Measurements from ENCODE around the gene DRG2. TPM values are rescaled to one million over a fixed set of nuclear protein-coding genes. Genes with fewer than 3 reads are reported as not detected.
A peak's percentile ranks its signal among the peaks of the same experiment; 100 is the strongest.

Gene DRG2
- total and polyA plus RNA-seq, 7 experiments from 2014 or later = 37.7 to 54.7 (median 46.0) TPM

DNA sequence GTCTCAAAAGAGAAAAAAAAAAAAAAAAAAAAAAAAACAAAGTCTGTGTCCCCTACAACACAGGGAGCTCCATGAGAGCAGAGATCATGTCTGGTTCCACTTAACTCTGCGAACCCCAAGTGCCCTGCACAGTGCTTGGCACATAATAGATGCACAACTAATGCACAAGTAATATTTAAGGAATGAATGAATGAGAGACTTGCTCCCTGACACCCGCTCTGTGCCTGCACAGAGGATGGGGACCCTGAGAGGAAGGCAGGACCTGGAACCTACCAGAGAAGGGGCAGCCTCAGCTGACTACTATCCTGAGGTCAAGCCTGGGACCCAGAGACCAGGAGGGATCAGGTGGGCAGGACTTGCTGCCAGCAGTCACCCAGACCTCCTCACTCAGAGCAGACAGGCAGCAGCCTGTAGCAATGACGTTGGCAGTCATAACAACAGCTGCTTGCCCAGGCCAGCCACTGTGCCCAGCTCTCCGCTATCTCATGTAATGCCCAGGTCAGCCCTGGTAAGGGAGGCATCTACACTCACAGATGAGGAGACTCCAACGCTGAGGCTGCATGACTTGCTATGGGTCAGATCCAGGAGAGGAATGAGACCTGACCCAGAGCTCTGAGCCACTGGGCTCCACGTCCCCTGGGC lies 23.7 kb downstream of the DRG2 start:
- Mint-ChIP-seq H3K36me3 (peaks cover 0 to 4% (median 0%) of the 10 kb centered on the region in 5 donors), H3K27ac (no peak overlapping the region), H3K4me1 (peaks cover 0 to 3% (median 0%) of the 10 kb centered on the region in 7 donors), H3K27me3 (no peaks in the 10 kb centered on the region), H3K9me3 (no peaks in the 10 kb centered on the region), H3K4me3 (no peak overlapping the region)
- no peaks in the 10 kb centered on the region for H3K9me3 ChIP-seq (ENCODE audit: control insufficient read depth in 2 of 3, low read length in 3 of 3)
- peaks cover 0 to 10% (median 0%) of the 10 kb centered on the region in 3 experiments for H3K36me3 ChIP-seq (ENCODE audit: control insufficient read depth in 2 of 3, insufficient read depth in 3 of 3, low read length in 3 of 3)
- intact Hi-C loops (cut with micrococcal nuclease) = no loop called here
- no peaks in the 10 kb centered on the region for H3K4me1 ChIP-seq (ENCODE audit: control insufficient read depth in 2 of 2, insufficient read depth in 2 of 2, low read length in 2 of 2)
- H3K27ac ChIP-seq (ENCODE audit: low read depth, low read length) = no peak overlapping the region
- no peaks in the 10 kb centered on the region for H3K27me3 ChIP-seq (ENCODE audit: control insufficient read depth in 2 of 2, insufficient read depth in 2 of 2, low read length in 2 of 2)
- H3K4me3 ChIP-seq (ENCODE audit: low read length) = no peak overlapping the region
- ATAC-seq = no peak
- ChIA-PET CTCF (no interaction called here), POLR2A (no interaction called here)
- DNase-seq = no peak

DNA sequence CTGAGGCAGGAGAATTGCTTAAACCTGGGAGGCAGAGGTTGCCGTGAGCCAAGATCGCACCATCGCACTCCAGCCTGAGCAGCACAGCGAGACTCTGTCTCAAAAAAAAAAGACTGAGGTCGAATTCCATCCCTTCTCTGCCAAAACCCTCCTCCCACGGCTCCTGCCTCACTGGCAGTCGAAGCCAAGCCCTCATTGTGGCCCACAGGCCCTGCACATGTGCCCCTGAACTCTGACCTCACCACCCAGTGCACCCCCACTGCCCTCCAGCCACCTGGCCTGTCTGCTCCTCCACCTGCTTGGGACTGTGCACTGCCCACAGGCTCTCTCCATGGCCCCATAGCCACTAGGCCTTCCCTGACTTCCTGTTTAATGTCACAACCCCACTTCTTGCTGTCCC lies 27.8 kb downstream of the DRG2 start:
- no peak for ATAC-seq
- H3K27me3 Mint-ChIP-seq = no peaks in the 10 kb centered on the region
- DNase-seq = no peak
- H3K36me3 Mint-ChIP-seq = peaks cover 0 to 2% (median 0%) of the 10 kb centered on the region in 5 donors
- ChIA-PET CTCF (no interaction called here), POLR2A (no interaction called here)
- no peaks in the 10 kb centered on the region for H3K27me3 ChIP-seq (ENCODE audit: control insufficient read depth in 2 of 2, insufficient read depth in 2 of 2, low read length in 2 of 2)
- H3K9me3 Mint-ChIP-seq = peaks cover 0 to 4% (median 1%) of the 10 kb centered on the region in 11 donors
- H3K9me3 ChIP-seq (ENCODE audit: control insufficient read depth in 2 of 3, low read length in 3 of 3) = no peaks in the 10 kb centered on the region
- peak overlapping the region in 1 of 9 donors; percentile 57 for H3K27ac Mint-ChIP-seq
- no peak overlapping the region for H3K4me3 ChIP-seq (ENCODE audit: low read length)
- no peaks in the 10 kb centered on the region for H3K4me1 ChIP-seq (ENCODE audit: control insufficient read depth in 2 of 2, insufficient read depth in 2 of 2, low read length in 2 of 2)
- H3K27ac ChIP-seq (ENCODE audit: low read depth, low read length) = no peak overlapping the region
- H3K36me3 ChIP-seq (ENCODE audit: control insufficient read depth in 2 of 3, insufficient read depth in 3 of 3, low read length in 3 of 3) = no peaks in the 10 kb centered on the region
- intact Hi-C loops (cut with micrococcal nuclease) = no loop called here
- H3K4me1 Mint-ChIP-seq = peaks cover 0 to 3% (median 0%) of the 10 kb centered on the region in 7 donors
- H3K4me3 Mint-ChIP-seq = no peak overlapping the region

GRCh38 chr17:18116078-18116477 lies 28.3 kb downstream of the DRG2 start:
- H3K4me1 ChIP-seq (ENCODE audit: control insufficient read depth in 2 of 2, insufficient read depth in 2 of 2, low read length in 2 of 2) = no peaks in the 10 kb centered on the region
- Mint-ChIP-seq H3K4me1 (peaks cover 0 to 3% (median 0%) of the 10 kb centered on the region in 7 donors), H3K9me3 (peaks cover 0 to 4% (median 1%) of the 10 kb centered on the region in 11 donors), H3K27me3 (no peaks in the 10 kb centered on the region), H3K27ac (peak overlapping the region in 1 of 9 donors; percentile 57), H3K4me3 (no peak overlapping the region), H3K36me3 (peaks cover 0 to 2% (median 0%) of the 10 kb centered on the region in 5 donors)
- ChIA-PET POLR2A (no interaction called here), CTCF (no interaction called here)
- H3K27ac ChIP-seq (ENCODE audit: low read depth, low read length) = no peak overlapping the region
- intact Hi-C loops (cut with micrococcal nuclease) = no loop called here
- H3K9me3 ChIP-seq (ENCODE audit: control insufficient read depth in 2 of 3, low read length in 3 of 3) = no peaks in the 10 kb centered on the region
- no peak overlapping the region for H3K4me3 ChIP-seq (ENCODE audit: low read length)
- DNase-seq (no peak), ATAC-seq (no peak)
- H3K27me3 ChIP-seq (ENCODE audit: control insufficient read depth in 2 of 2, insufficient read depth in 2 of 2, low read length in 2 of 2) = no peaks in the 10 kb centered on the region
- no peaks in the 10 kb centered on the region for H3K36me3 ChIP-seq (ENCODE audit: control insufficient read depth in 2 of 3, insufficient read depth in 3 of 3, low read length in 3 of 3)

DNA sequence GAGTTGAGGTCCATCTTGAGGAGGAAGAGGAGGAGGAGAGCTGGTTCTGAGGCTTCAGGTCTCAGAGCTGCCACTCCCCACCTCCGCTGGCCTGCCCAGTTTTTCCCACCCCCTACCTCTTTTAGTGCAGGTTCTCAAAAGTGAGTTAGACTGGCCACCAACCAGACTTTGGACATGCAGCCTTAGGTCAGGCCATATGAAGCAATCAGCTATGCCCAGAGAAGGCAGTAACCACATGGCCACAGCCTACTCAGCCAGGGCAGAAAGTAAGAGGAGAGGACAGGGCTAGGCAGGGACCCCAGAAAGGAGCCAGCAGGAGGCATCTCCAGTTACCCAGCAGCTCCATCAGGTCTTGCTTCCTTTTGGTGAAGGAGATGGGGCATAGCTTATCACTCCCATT lies 29.8 kb downstream of the DRG2 start:
- Mint-ChIP-seq H3K27me3 (no peaks in the 10 kb centered on the region), H3K9me3 (peaks cover 0 to 4% (median 1%) of the 10 kb centered on the region in 11 donors), H3K4me3 (no peak overlapping the region), H3K4me1 (peaks cover 0 to 3% (median 0%) of the 10 kb centered on the region in 7 donors), H3K36me3 (peaks cover 0 to 2% (median 0%) of the 10 kb centered on the region in 5 donors), H3K27ac (no peak overlapping the region)
- Histone ChIP-seq H3K4me1 (ENCODE audit: control insufficient read depth in 2 of 2, insufficient read depth in 2 of 2, low read length in 2 of 2) (no peaks in the 10 kb centered on the region), H3K9me3 (ENCODE audit: control insufficient read depth in 2 of 3, low read length in 3 of 3) (no peaks in the 10 kb centered on the region), H3K27me3 (ENCODE audit: control insufficient read depth in 2 of 2, insufficient read depth in 2 of 2, low read length in 2 of 2) (no peaks in the 10 kb centered on the region), H3K4me3 (ENCODE audit: low read length) (no peak overlapping the region), H3K36me3 (ENCODE audit: control insufficient read depth in 2 of 3, insufficient read depth in 3 of 3, low read length in 3 of 3) (no peaks in the 10 kb centered on the region), H3K27ac (ENCODE audit: low read depth, low read length) (no peak overlapping the region)
- ATAC-seq = no peak
- no peak for DNase-seq
- intact Hi-C loops (cut with micrococcal nuclease) = no loop called here
- CTCF ChIA-PET = no interaction called here
- POLR2A ChIA-PET = no interaction called here

DNA sequence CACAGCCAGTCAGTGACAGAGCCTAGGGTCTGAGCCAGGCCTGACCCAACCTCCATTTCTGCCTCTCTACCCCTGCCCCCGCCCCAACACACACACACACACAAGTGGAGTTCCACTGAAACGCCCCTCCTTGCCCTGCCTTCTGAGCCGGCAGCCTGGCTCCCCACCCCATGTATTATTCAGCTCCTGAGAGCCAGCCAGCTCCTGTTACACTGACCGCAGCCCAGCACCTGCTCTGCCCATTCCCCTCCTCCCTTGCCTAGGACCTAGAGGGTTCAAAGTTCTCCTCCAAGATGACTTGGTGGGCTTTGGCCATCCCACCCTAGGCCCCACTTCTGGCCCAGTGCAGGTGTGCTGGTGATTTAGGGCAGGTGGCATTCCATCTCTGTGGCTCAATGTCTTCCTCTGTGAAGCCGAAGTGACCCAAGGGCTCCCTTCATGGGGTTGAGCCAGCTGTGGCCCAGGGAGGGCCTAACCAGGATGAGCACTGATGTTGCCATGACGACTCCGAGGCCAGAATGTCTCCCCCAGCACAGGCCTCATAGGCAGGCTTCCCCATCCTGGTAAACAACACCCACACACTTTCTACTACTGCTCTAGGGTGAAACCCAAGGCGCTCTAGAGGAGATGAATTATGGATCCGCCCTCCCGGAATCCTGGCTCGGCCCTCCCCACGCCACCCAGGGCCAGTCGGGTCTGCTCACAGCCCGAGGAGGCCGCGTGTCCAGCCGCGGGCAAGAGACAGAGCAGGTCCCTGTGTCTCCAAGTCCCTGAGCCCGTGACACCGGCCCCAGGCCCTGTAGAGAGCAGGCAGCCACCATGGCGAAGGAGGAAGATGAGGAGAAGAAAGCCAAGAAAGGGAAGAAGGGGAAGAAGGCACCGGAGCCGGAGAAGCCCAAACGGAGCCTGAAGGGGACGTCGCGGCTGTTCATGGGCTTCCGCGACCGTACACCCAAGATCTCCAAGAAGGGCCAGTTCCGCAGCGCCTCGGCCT lies 30.5 kb downstream of the DRG2 start:
- intact Hi-C loops (cut with micrococcal nuclease) = no loop called here
- H3K27me3 Mint-ChIP-seq = no peaks in the 10 kb centered on the region
- ChIA-PET POLR2A (no interaction called here), CTCF (no interaction called here)
- H3K36me3 ChIP-seq (ENCODE audit: control insufficient read depth in 2 of 3, insufficient read depth in 3 of 3, low read length in 3 of 3) = no peaks in the 10 kb centered on the region
- no peaks in the 10 kb centered on the region for H3K27me3 ChIP-seq (ENCODE audit: control insufficient read depth in 2 of 2, insufficient read depth in 2 of 2, low read length in 2 of 2)
- no peak overlapping the region for H3K4me3 ChIP-seq (ENCODE audit: low read length)
- H3K9me3 ChIP-seq (ENCODE audit: control insufficient read depth in 2 of 3, low read length in 3 of 3) = no peaks in the 10 kb centered on the region
- no peaks in the 10 kb centered on the region for H3K4me1 ChIP-seq (ENCODE audit: control insufficient read depth in 2 of 2, insufficient read depth in 2 of 2, low read length in 2 of 2)
- H3K27ac ChIP-seq (ENCODE audit: low read depth, low read length) = no peak overlapping the region
- H3K4me1 Mint-ChIP-seq = peaks cover 0 to 3% (median 0%) of the 10 kb centered on the region in 7 donors
- peaks cover 0 to 4% (median 1%) of the 10 kb centered on the region in 11 donors for H3K9me3 Mint-ChIP-seq
- DNase-seq = no peak
- ATAC-seq = no peak
- H3K36me3 Mint-ChIP-seq = peaks cover 0 to 2% (median 0%) of the 10 kb centered on the region in 5 donors
- no peak overlapping the region for H3K4me3 Mint-ChIP-seq
- H3K27ac Mint-ChIP-seq = peak overlapping the region in 1 of 9 donors; percentile 51

DNA sequence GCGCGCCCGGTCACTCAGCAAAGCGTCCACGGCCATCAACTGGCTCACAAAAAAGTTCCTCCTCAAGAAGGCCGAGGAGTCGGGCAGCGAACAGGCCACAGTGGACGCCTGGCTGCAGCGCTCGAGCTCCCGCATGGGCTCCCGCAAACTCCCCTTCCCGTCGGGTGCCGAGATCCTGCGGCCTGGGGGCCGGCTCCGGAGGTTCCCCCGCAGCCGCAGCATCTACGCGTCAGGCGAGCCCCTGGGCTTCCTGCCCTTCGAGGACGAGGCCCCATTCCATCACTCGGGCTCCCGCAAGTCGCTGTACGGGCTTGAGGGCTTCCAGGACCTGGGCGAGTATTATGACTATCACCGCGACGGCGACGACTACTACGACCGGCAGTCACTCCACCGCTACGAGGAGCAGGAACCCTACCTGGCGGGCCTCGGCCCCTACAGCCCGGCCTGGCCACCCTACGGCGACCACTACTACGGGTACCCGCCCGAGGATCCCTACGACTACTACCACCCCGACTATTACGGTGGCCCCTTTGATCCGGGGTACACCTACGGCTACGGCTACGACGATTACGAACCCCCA lies 31.5 kb downstream of the DRG2 start:
- Histone ChIP-seq H3K27ac (ENCODE audit: low read depth, low read length) (no peak overlapping the region), H3K4me3 (ENCODE audit: low read length) (no peak overlapping the region), H3K27me3 (ENCODE audit: control insufficient read depth in 2 of 2, insufficient read depth in 2 of 2, low read length in 2 of 2) (no peaks in the 10 kb centered on the region), H3K4me1 (ENCODE audit: control insufficient read depth in 2 of 2, insufficient read depth in 2 of 2, low read length in 2 of 2) (no peaks in the 10 kb centered on the region), H3K36me3 (ENCODE audit: control insufficient read depth in 2 of 3, insufficient read depth in 3 of 3, low read length in 3 of 3) (no peaks in the 10 kb centered on the region), H3K9me3 (ENCODE audit: control insufficient read depth in 2 of 3, low read length in 3 of 3) (no peaks in the 10 kb centered on the region)
- Mint-ChIP-seq H3K27ac (no peak overlapping the region), H3K27me3 (no peaks in the 10 kb centered on the region), H3K36me3 (peaks cover 0 to 2% (median 0%) of the 10 kb centered on the region in 5 donors), H3K9me3 (peaks cover 0 to 4% (median 1%) of the 10 kb centered on the region in 11 donors), H3K4me1 (peaks cover 0 to 3% (median 0%) of the 10 kb centered on the region in 7 donors), H3K4me3 (no peak overlapping the region)
- intact Hi-C loops (cut with micrococcal nuclease) = no loop called here
- CTCF ChIA-PET = no interaction called here
- POLR2A ChIA-PET = interaction anchor here (0.6 kb wide), 1 partner anchor 12 kb away, joined by 5 read pairs; no protein-coding TSS in a partner anchor
- DNase-seq (no peak), ATAC-seq (no peak)
